ENCODE data around the gene RNASEH2A. TPM values are rescaled to one million over a fixed set of nuclear protein-coding genes. Genes with fewer than 3 reads are reported as not detected.

RNASEH2A gene
- total and polyA plus RNA-seq, 2 of the 4 experiments (the other 2 are of a cell fraction), result 34.9 to 44.6 TPM

- Histone ChIP-seq H3K56ac (ENCODE audit: extremely low read depth, insufficient read depth, low read length) (peak overlapping the region; percentile 52), H3K9me1 (ENCODE audit: insufficient read depth, low read length) (no peaks in the 10 kb centered on the region; the same call in 1 of the 2 replicates), H2AK5ac (ENCODE audit: low read depth, low read length) (peak overlapping the region; percentile 81), H4K91ac (ENCODE audit: insufficient read depth, low read depth, low read length) (peak overlapping the region; percentile 73), H3K4me1 (ENCODE audit: control insufficient read depth, insufficient read depth, low read length) (peaks cover 9% of the 10 kb centered on the region), H3K9ac (ENCODE audit: low read depth, low read length) (peak overlapping the region; percentile 35), H3K4me3 (ENCODE audit: insufficient read depth, low read depth, low read length) (peak overlapping the region; percentile 39), H3K27ac (ENCODE audit: insufficient read depth, low read length) (peak overlapping the region; percentile 80), H3K14ac (replicated peaks; ENCODE audit: low read depth, low read length) (peak overlapping the region; percentile 81), H2BK15ac (ENCODE audit: low read depth, low read length) (peak overlapping the region; percentile 51; the same call in 1 of the 3 replicates), H3K4me2 (ENCODE audit: low read depth, low read length) (peak overlapping the region; percentile 72), H2BK5ac (ENCODE audit: low read depth, low read length, poor library complexity, severe bottlenecking) (peak overlapping the region; percentile 91), H2BK20ac (ENCODE audit: low read depth, low read length) (peak overlapping the region; percentile 69; the same call in 1 of the 2 replicates), H3K18ac (ENCODE audit: low read depth, low read length) (peak overlapping the region; percentile 56), H4K20me1 (ENCODE audit: insufficient read depth, low read length) (peaks cover 20% of the 10 kb centered on the region), H4K8ac (ENCODE audit: low read depth in 2 of 2, low read length in 2 of 2) (peak overlapping the region; percentile 43 to 85), H3K9me3 (ENCODE audit: control insufficient read depth, insufficient read depth, low read length) (no peaks in the 10 kb centered on the region), H2AK9ac (replicated peaks; ENCODE audit: low read depth, low read length, poor library complexity) (peak overlapping the region; percentile 99), H3K27me3 (ENCODE audit: control insufficient read depth, insufficient read depth, low read length) (no peaks in the 10 kb centered on the region), H3K36me3 (ENCODE audit: control insufficient read depth, insufficient read depth, low read length) (peaks cover under 1% of the 10 kb centered on the region; the same call in 1 of the 2 replicates), H3K23ac (ENCODE audit: low read depth, low read length) (peak overlapping the region; percentile 66), H2BK120ac (ENCODE audit: low read depth, low read length) (peak overlapping the region; percentile 79), H2AFZ (replicated peaks; ENCODE audit: low read length, poor library complexity) (peak overlapping the region; percentile 91), H3K79me1 (ENCODE audit: low read depth in 1 of 2, low read length in 2 of 2) (peaks cover 0 to 26% of the 10 kb centered on the region in 2 experiments; a peak in 2 of 4 replicates), H4K5ac (ENCODE audit: low read depth, low read length) (peak overlapping the region; percentile 61), H3K4ac (ENCODE audit: low read depth, low read length) (peak overlapping the region; percentile 75)
- in situ Hi-C loops (cut with MboI; ENCODE audit: low sequenced_read_pairs), result loop anchor here (25.0 kb wide), 1 partner anchor 1043 kb away; no protein-coding TSS in a partner anchor
- DNase-seq (peak; percentile 62), ATAC-seq (ENCODE audit: low read depth) (no peak)
- peak; percentile 57 for TF ChIP-seq CEBPB (IDR thresholded peaks at IDR 0.05; ENCODE audit: low read depth, low read length)
- no peak for TF ChIP-seq CTCF (conservative IDR thresholded peaks at IDR 0.05; ENCODE audit: low read depth, low read length)
- TF ChIP-seq CHD1 (IDR thresholded peaks at IDR 0.05; ENCODE audit: low read depth, low read length), result peak; percentile 37; the same call in 1 of the 2 replicates
- TF ChIP-seq POLR2A (IDR thresholded peaks at IDR 0.05; ENCODE audit: low read depth, low read length), result peak; percentile 79
- no peak for TF ChIP-seq BHLHE40 (IDR thresholded peaks at IDR 0.05; ENCODE audit: low read depth, low read length)
- TF ChIP-seq FOS (IDR thresholded peaks at IDR 0.05; ENCODE audit: low read depth, low read length), result peak; percentile 1; the same call in 1 of the 2 replicates
- TF ChIP-seq RCOR1 (IDR thresholded peaks at IDR 0.05; ENCODE audit: insufficient replicate concordance, low read length), result no peak
- TF ChIP-seq MXI1 (IDR thresholded peaks at IDR 0.05; ENCODE audit: borderline replicate concordance, low read depth, low read length), result no peak
- dilution Hi-C loops (cut with HindIII; ENCODE audit: low sequenced_read_pairs, unreplicated experiment), result no loop called here
- intact Hi-C loops (cut with micrococcal nuclease), result no loop called here
- ChIA-PET CTCF (interaction anchor here (0.5 to 2.6 kb wide), 5 partner anchors 16 to 392 kb away, joined by 3 to 23 read pairs (median 5); no protein-coding TSS in a partner anchor), POLR2A (ENCODE audit: unreplicated experiment) (interaction anchor here (0.6 to 1.5 kb wide), 2 partner anchors 16 to 28 kb away, joined by 3 to 13 read pairs; no protein-coding TSS in a partner anchor)
- no TSS peak for BruUV-seq (replicated peaks)
- WGBS, 2 experiments (ENCODE audit: extremely low coverage in 2 of 2, insufficient read length in 1 of 2), result 98% methylated on average over 4 of the region's 7 CpGs; no CpG with 5 or more reads in 1 of the 2 experiments
These were observed 12.0 kb upstream of the RNASEH2A start for GRCh38 chr19:12794196-12794941.
